A549 (cell line): ENCODE measurements around the gene QKI. TPM values are rescaled to one million over a fixed set of nuclear protein-coding genes. Genes with fewer than 3 reads are reported as not detected.
"Not testable (repeated sequence)": the region's sequence is repeated elsewhere in the genome, so short reads cannot be mapped to it uniquely, and the experiment has no call there.

Experiments used
- ATAC-seq, 2 experiments: fragments of 200-7000 bp in 1 of 2; fragments of >200 bp in 1 of 2; cut with Nextera tagmentation in 1 of 2; cut with Tn5 transposase in 1 of 2; 3 replicates each; pipeline versions ENCODE4 v1.8.0 to v1.9.1; 2018 to 2020; ENCODE audit warnings: mild to moderate bottlenecking in 1 of 2, moderate library complexity in 1 of 2
- CTCF ChIA-PET: fragments of 300-600 bp; sonication (Branson Sonifier 250); formaldehyde crosslinking; extraction: SDS; loops from one replicate; lab custom pipeline; 2021; ENCODE audit warnings: antibody characterized with exemption, inconsistent platforms; lab: Yijun Ruan, JAX
- POLR2A ChIA-PET: fragments of 350-600 bp; formaldehyde crosslinking; extraction: SDS; loops from one replicate; lab custom pipeline; 2021; ENCODE audit warnings: antibody characterized with exemption, inconsistent platforms; lab: Yijun Ruan, JAX
- DNase-seq, 2 experiments: peaks; one replicate each; pipeline versions ENCODE4 v3.0.0 to v3.0.0-alpha.2; 2011 to 2016; ENCODE audit warnings: low read depth in 1 of 2, low spot score in 1 of 2
- FAIRE-seq: peaks from 2 replicates; lab custom pipeline; 2011; peaks lifted over from hg19 to GRCh38; lab: Jason Lieb, UNC
- H3K27ac ChIP-seq, 2 experiments: fragments of >200 bp; sonication (Bioruptor Twin); formaldehyde crosslinking; 3 replicates each; pipeline ENCODE4 v1.5.1; 2016 to 2017
- H3K4me1 ChIP-seq: fragments of >200 bp; sonication (Bioruptor Twin); formaldehyde crosslinking; 3 replicates; pipeline ENCODE4 v1.6.1; 2016
- H3K4me2 ChIP-seq: fragments of >200 bp; sonication (Bioruptor Twin); formaldehyde crosslinking; 3 replicates; pipeline ENCODE4 v1.6.1; 2016
- H3K4me3 ChIP-seq: fragments of >200 bp; sonication (Bioruptor Twin); formaldehyde crosslinking; 3 replicates; pipeline ENCODE4 v1.5.1; 2016
- H3K9me3 ChIP-seq: fragments of >200 bp; sonication (Bioruptor Twin); formaldehyde crosslinking; 3 replicates; pipeline ENCODE4 v1.6.1; 2016
- CBX2 ChIP-seq: fragments of 200-600 bp; sonication (generic); IDR thresholded peaks from 2 replicates; pipeline ENCODE4 v1.6.1; 2016; ENCODE audit warnings: low read depth, mild to moderate bottlenecking, borderline replicate concordance
- CBX8 ChIP-seq: fragments of 200-600 bp; sonication (generic); IDR thresholded peaks from 2 replicates; pipeline ENCODE4 v1.6.1; 2016
- CEBPB ChIP-seq, 2 experiments: fragments of >200 bp in 1 of 2; sonication (Bioruptor Twin) in 1 of 2; formaldehyde crosslinking in 1 of 2; IDR thresholded peaks; 2 replicates each; pipeline ENCODE4 v1.6.1; 2012 to 2016
- CHD2 ChIP-seq: fragments of 150-350 bp; IDR thresholded peaks from 2 replicates; pipeline ENCODE4 v1.6.1; 2014; ENCODE audit warnings: low read length; ENCODE audit not compliant: partially characterized antibody
- CHD4 ChIP-seq: fragments of 200-600 bp; sonication (generic); IDR thresholded peaks from 2 replicates; pipeline ENCODE4 v1.6.1; 2016; ENCODE audit warnings: antibody characterized with exemption, mild to moderate bottlenecking, borderline replicate concordance
- ESRRA ChIP-seq: fragments of 150-350 bp; IDR thresholded peaks from 2 replicates; pipeline ENCODE4 v1.6.1; 2014; ENCODE audit warnings: mild to moderate bottlenecking, low read length, borderline replicate concordance
- GATA3 ChIP-seq: IDR thresholded peaks from 2 replicates; pipeline ENCODE4 v1.6.1; 2012; ENCODE audit warnings: borderline replicate concordance
- HDAC2 ChIP-seq: fragments of 200-600 bp; sonication (generic); IDR thresholded peaks from 2 replicates; pipeline ENCODE4 v1.6.1; 2016
- JUN ChIP-seq, 2 experiments: fragments of >200 bp; sonication (Bioruptor Twin); formaldehyde crosslinking; IDR thresholded peaks; 2 replicates in 1 of 2; 3 replicates in 1 of 2; pipeline ENCODE4 v1.6.1; 2016 to 2017
- KDM1A ChIP-seq: fragments of 200-600 bp; sonication (generic); IDR thresholded peaks from 2 replicates; pipeline ENCODE4 v1.6.1; 2016; ENCODE audit warnings: low read depth, mild to moderate bottlenecking
- MAFK ChIP-seq: fragments of 450-650 bp; IDR thresholded peaks from 2 replicates; pipeline ENCODE4 v1.6.1; 2014; ENCODE audit not compliant: partially characterized antibody
- NPAS2 ChIP-seq: fragments of 250-450 bp; sonication (Bioruptor Pico); IDR thresholded peaks from 2 replicates; pipeline ENCODE4 v1.8.0; 2022; ENCODE audit warnings: mild to moderate bottlenecking, moderate library complexity, borderline replicate concordance
- POLR2AphosphoS2 ChIP-seq: conservative IDR thresholded peaks from 2 replicates; pipeline ENCODE4 v1.6.1; 2012; ENCODE audit warnings: low read length, improper control_type of control experiment, inconsistent platforms
- RCOR1 ChIP-seq: fragments of 150-350 bp; IDR thresholded peaks from 2 replicates; pipeline ENCODE4 v1.6.1; 2014; ENCODE audit warnings: antibody characterized with exemption, low read length, low read depth
- RFX5 ChIP-seq: fragments of 450-650 bp; IDR thresholded peaks from 2 replicates; pipeline ENCODE4 v1.7.1; 2014; ENCODE audit warnings: antibody characterized with exemption, mild to moderate bottlenecking, moderate library complexity
- ZFP36 ChIP-seq: fragments of 450-650 bp; IDR thresholded peaks from 2 replicates; pipeline ENCODE4 v1.6.1; 2014; ENCODE audit warnings: borderline replicate concordance; ENCODE audit not compliant: partially characterized antibody
- ZSCAN20 ChIP-seq: fragments of 250-450 bp; sonication (Bioruptor Pico); IDR thresholded peaks from 2 replicates; pipeline ENCODE4 v1.8.0; 2022; ENCODE audit warnings: mild to moderate bottlenecking, moderate library complexity
- WGBS: methylation state at CpG from one replicate; pipeline ENCODE4 v1.1.6; 2017; ENCODE audit errors: missing lambda C conversion rate; 5-methylcytosine and 5-hydroxymethylcytosine counted together
- polyA plus RNA-seq, 4 experiments: library from polyadenylated mRNA; depleted of rRNA in 3 of 4; stranded (reverse); fragments of >200 nt; fragmentation: RNase III in 1 of 4; extraction: RNeasy Plus Mini Kit Qiagen cat#74134 plus additional on column Dnase treatment in 1 of 4; gene quantifications; 2 replicates in 3 of 4; 3 replicates in 1 of 4; pipeline ENCODE4 v1.2.3, GENCODE V29; 2011 to 2017
- TF ChIP-seq, protein P1 (sequence below): fragments of 450-650 bp; IDR thresholded peaks from 2 replicates; pipeline ENCODE4 v1.6.1; 2014; ENCODE audit warnings: antibody characterized with exemption
- TF ChIP-seq, protein P2 (sequence below): fragments of >200 bp; sonication (Bioruptor Twin); formaldehyde crosslinking; IDR thresholded peaks from 3 replicates; pipeline ENCODE4 v1.6.1; 2016
- TF ChIP-seq, protein P3 (sequence below): IDR thresholded peaks from 2 replicates; pipeline ENCODE4 v1.6.1; 2012
- TF ChIP-seq, protein P4 (sequence below): fragments of >200 bp; sonication (Bioruptor Twin); formaldehyde crosslinking; IDR thresholded peaks from 2 replicates; pipeline ENCODE4 v1.6.1; 2016
- TF ChIP-seq, protein P5 (sequence below): fragments of 150-350 bp; IDR thresholded peaks from 2 replicates; pipeline ENCODE4 v1.6.1; 2014; ENCODE audit warnings: low read depth, mild to moderate bottlenecking, low read length
- TF ChIP-seq, protein P6 (sequence below): IDR thresholded peaks from 2 replicates; pipeline ENCODE4 v1.6.1; 2012; ENCODE audit warnings: low read depth, borderline replicate concordance

Gene QKI
- polyA plus RNA-seq, 2 of the 4 experiments (the other 2 are of a cell fraction) = 71.9 to 98.2 TPM

DNA sequence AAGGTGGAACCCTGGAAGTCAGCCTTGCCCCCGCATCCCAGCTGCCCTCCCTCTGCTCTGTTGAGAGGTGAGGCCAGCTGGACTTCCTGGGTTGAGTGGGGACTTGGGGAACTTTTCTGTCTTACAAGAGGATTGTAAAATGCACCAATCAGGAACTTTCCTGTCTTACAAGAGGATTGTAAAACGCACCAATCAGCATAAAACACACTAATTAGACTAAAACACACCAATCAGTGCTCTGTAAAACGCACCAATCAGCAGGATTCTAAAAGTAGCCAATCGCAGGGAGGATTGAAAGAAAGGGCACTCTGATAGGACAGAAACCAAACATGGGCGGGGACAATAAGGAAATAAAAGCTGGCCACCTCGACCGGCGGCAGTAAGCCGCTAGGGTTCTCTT lies 175.6 kb downstream of the QKI start:
- CTCF ChIA-PET, ATAC-seq, H3K4me3 ChIP-seq, H3K27ac ChIP-seq, POLR2A ChIA-PET, H3K9me3 ChIP-seq, H3K4me2 ChIP-seq, DNase-seq, FAIRE-seq: not testable (repeated sequence)
- peaks cover 23% of the 10 kb centered on the region for H3K4me1 ChIP-seq
- TF ChIP-seq MAFK = peak; percentile 65
- WGBS = 84% methylated on average over 9 of the region's 9 CpGs

DNA sequence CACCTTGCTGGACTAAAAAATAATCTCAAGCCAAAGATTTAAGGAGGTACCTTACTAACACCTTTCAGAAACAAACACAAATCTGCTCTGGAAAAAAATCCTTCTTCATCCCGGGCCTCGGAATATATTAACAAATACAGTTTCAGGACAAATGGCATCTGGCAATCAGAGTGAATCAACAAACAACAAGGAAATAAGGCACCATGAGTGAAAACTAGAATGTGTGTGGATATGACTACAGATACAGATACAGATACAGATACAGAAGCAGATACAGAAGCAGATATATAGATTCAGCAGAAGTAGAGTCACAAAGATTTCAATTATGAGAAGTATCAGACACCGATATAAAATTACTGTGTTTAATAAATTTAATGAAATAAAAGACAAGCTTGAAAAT lies 178.4 kb downstream of the QKI start:
- no peak overlapping the region for H3K4me2 ChIP-seq
- 76% methylated on average over 3 of the region's 3 CpGs for WGBS
- no peak overlapping the region for H3K27ac ChIP-seq
- TF ChIP-seq, protein P1, sequence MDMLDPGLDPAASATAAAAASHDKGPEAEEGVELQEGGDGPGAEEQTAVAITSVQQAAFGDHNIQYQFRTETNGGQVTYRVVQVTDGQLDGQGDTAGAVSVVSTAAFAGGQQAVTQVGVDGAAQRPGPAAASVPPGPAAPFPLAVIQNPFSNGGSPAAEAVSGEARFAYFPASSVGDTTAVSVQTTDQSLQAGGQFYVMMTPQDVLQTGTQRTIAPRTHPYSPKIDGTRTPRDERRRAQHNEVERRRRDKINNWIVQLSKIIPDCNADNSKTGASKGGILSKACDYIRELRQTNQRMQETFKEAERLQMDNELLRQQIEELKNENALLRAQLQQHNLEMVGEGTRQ = no peak
- TF ChIP-seq, protein P2, sequence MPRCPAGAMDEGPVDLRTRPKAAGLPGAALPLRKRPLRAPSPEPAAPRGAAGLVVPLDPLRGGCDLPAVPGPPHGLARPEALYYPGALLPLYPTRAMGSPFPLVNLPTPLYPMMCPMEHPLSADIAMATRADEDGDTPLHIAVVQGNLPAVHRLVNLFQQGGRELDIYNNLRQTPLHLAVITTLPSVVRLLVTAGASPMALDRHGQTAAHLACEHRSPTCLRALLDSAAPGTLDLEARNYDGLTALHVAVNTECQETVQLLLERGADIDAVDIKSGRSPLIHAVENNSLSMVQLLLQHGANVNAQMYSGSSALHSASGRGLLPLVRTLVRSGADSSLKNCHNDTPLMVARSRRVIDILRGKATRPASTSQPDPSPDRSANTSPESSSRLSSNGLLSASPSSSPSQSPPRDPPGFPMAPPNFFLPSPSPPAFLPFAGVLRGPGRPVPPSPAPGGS = no peak
- no peak for TF ChIP-seq ZFP36
- TF ChIP-seq ZSCAN20 (CRISPR knock-in tag) = no peak
- TF ChIP-seq CHD2 = no peak
- TF ChIP-seq RCOR1 = no peak
- no peak for TF ChIP-seq HDAC2
- TF ChIP-seq RFX5 = no peak
- no peak for TF ChIP-seq GATA3
- TF ChIP-seq CBX2 = no peak
- no peak for TF ChIP-seq CHD4
- TF ChIP-seq KDM1A = no peak
- ATAC-seq (no peak), FAIRE-seq (no peak), DNase-seq (no peak)
- CTCF ChIA-PET = no interaction called here
- H3K9me3 ChIP-seq = peaks cover 8% of the 10 kb centered on the region; the same call in 1 of the 3 replicates
- H3K4me3 ChIP-seq = no peak overlapping the region
- peaks cover 4% of the 10 kb centered on the region; the same call in 2 of the 3 replicates for H3K4me1 ChIP-seq
- POLR2A ChIA-PET = no interaction called here

DNA sequence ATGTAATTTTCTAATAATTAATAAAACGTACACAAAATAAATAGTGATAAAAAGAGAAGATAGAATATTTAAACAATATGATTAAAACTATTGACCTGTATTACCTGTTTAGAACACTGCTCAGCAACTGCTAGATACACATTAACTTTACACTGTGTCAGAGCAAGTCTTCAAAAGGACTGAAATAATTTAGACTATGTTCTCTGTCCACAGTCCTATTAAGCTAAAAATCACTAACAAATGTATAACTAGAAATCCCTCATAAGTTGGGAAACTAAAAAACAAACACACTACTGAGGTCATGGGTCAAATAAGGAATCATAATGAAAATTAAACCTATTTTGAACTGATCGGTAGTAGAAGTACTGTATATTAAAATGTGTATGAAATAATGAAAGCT lies 181.7 kb downstream of the QKI start:
- 68% methylated on average over 2 of the region's 2 CpGs for WGBS
- Histone ChIP-seq H3K4me2 (no peak overlapping the region), H3K27ac (no peak overlapping the region), H3K4me3 (no peak overlapping the region), H3K9me3 (peaks cover 8% of the 10 kb centered on the region; the same call in 1 of the 3 replicates), H3K4me1 (no peaks in the 10 kb centered on the region)
- FAIRE-seq = no peak
- no peak for ATAC-seq
- ChIA-PET CTCF (no interaction called here), POLR2A (no interaction called here)
- DNase-seq = no peak
- TF ChIP-seq, protein P3, sequence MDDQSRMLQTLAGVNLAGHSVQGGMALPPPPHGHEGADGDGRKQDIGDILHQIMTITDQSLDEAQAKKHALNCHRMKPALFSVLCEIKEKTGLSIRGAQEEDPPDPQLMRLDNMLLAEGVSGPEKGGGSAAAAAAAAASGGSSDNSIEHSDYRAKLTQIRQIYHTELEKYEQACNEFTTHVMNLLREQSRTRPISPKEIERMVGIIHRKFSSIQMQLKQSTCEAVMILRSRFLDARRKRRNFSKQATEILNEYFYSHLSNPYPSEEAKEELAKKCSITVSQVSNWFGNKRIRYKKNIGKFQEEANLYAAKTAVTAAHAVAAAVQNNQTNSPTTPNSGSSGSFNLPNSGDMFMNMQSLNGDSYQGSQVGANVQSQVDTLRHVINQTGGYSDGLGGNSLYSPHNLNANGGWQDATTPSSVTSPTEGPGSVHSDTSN = no peak
- TF ChIP-seq CHD4 = no peak
- no peak for TF ChIP-seq JUN (IDR thresholded peaks at IDR 0.05)
- no peak for TF ChIP-seq CHD2
- TF ChIP-seq CBX8 = no peak
- no peak for TF ChIP-seq RFX5
- TF ChIP-seq, protein P4, sequence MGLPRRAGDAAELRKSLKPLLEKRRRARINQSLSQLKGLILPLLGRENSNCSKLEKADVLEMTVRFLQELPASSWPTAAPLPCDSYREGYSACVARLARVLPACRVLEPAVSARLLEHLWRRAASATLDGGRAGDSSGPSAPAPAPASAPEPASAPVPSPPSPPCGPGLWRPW = no peak
- TF ChIP-seq CEBPB (IDR thresholded peaks at IDR 0.05) = no peak
- TF ChIP-seq, protein P1 = no peak
- TF ChIP-seq, protein P5, sequence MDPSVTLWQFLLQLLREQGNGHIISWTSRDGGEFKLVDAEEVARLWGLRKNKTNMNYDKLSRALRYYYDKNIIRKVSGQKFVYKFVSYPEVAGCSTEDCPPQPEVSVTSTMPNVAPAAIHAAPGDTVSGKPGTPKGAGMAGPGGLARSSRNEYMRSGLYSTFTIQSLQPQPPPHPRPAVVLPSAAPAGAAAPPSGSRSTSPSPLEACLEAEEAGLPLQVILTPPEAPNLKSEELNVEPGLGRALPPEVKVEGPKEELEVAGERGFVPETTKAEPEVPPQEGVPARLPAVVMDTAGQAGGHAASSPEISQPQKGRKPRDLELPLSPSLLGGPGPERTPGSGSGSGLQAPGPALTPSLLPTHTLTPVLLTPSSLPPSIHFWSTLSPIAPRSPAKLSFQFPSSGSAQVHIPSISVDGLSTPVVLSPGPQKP = no peak
- TF ChIP-seq, protein P6, sequence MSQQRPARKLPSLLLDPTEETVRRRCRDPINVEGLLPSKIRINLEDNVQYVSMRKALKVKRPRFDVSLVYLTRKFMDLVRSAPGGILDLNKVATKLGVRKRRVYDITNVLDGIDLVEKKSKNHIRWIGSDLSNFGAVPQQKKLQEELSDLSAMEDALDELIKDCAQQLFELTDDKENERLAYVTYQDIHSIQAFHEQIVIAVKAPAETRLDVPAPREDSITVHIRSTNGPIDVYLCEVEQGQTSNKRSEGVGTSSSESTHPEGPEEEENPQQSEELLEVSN = no peak
- no peak for TF ChIP-seq ESRRA
- TF ChIP-seq POLR2AphosphoS2 = no peak
- TF ChIP-seq RCOR1 = no peak
- TF ChIP-seq ZSCAN20 (CRISPR knock-in tag) = no peak
- no peak for TF ChIP-seq NPAS2 (CRISPR knock-in tag)
